Sigmoid colon (tissue), 7 donors: Measurements from ENCODE around the gene FAR2. TPM values are rescaled to one million over a fixed set of nuclear protein-coding genes. Genes with fewer than 3 reads are reported as not detected.

ENCODE experiments used
- DNase-seq: peaks from one replicate; pipeline ENCODE4 v3.0.0-alpha.2; 2019
- H3K27ac ChIP-seq, 4 donors: fragments of 200-600 bp; sonication (generic); one replicate each; pipeline ENCODE4 v1.5.1; 2016 to 2019; ENCODE audit warnings: mild to moderate bottlenecking in 1 of 4
- H3K27me3 ChIP-seq, 3 donors: fragments of 200-600 bp; sonication (generic); one replicate each; pipeline ENCODE4 v1.5.1; 2019; ENCODE audit warnings: mild to moderate bottlenecking in 1 of 3
- H3K36me3 ChIP-seq, 4 donors: fragments of 200-600 bp; sonication (generic); one replicate each; pipeline ENCODE4 v1.5.1; 2016 to 2019
- H3K4me1 ChIP-seq, 4 donors: fragments of 200-600 bp; sonication (generic); one replicate each; pipeline ENCODE4 v1.5.1; 2017 to 2019
- H3K4me3 ChIP-seq, 4 donors: fragments of 200-600 bp; sonication (generic); one replicate each; pipeline ENCODE4 v1.5.1; 2017 to 2019; ENCODE audit warnings: mild to moderate bottlenecking in 2 of 4, moderate library complexity in 1 of 4
- H3K9me3 ChIP-seq, 4 donors: fragments of 200-600 bp in 3 of 4; sonication (generic) in 3 of 4; one replicate each; pipeline versions ENCODE4 v1.5.1 to v1.6.1; 2013 to 2019
- CTCF ChIP-seq, 4 experiments: fragments of 450-650 bp in 3 of 4; fragments of 200-600 bp in 1 of 4; IDR thresholded peaks; one replicate each; pipeline ENCODE4 v1.5.1; 2016 to 2019; ENCODE audit warnings: antibody characterized with exemption in 4 of 4, mild to moderate bottlenecking in 3 of 4, moderate library complexity in 2 of 4
- EP300 ChIP-seq, 4 donors: sonication (generic); formaldehyde crosslinking; IDR thresholded peaks; one replicate each; pipeline ENCODE4 v1.6.1; 2017; ENCODE audit warnings: antibody characterized with exemption in 4 of 4
- POLR2A ChIP-seq, 2 donors: fragments of 450-650 bp; IDR thresholded peaks; one replicate each; pipeline ENCODE4 v1.6.1; 2016; ENCODE audit warnings: antibody characterized with exemption in 2 of 2, mild to moderate bottlenecking in 2 of 2, moderate library complexity in 2 of 2
- POLR2AphosphoS5 ChIP-seq, 4 donors: sonication (generic); formaldehyde crosslinking; IDR thresholded peaks; one replicate each; pipeline ENCODE4 v1.6.1; 2017; ENCODE audit warnings: antibody characterized with exemption in 4 of 4
- WGBS, 2 donors: extraction: QIAGEN DNeasy Blood & Tissue Kit; methylation state at CpG; one replicate each; pipeline ENCODE4 v1.1.7; 2013; 5-methylcytosine and 5-hydroxymethylcytosine counted together
- intact Hi-C: fragments of 100-400 bp; cut with DNase I; formaldehyde crosslinking; loops from one replicate; pipeline ENCODE4 v1.15.1; 2023
- polyA plus RNA-seq, 3 donors: library from polyadenylated mRNA; stranded (reverse); fragments of 200-250 nt; gene quantifications; one replicate each; pipeline ENCODE4 v1.2.3, GENCODE V29; 2013
- total RNA-seq, 4 donors: library from RNA; depleted of rRNA; stranded (reverse); fragments of >200 nt; gene quantifications; one replicate each; pipeline ENCODE4 v1.1.0, GENCODE V29; 2016
- donor health status: healthy with polysubstance abuse.
- donor health status: Bipolar disorder and iron deficiency.
- donor health status: healthy.

FAR2 gene
- total and polyA plus RNA-seq, 7 donors: 11.1 to 46.7 (median 13.0) TPM

GRCh38 chr12:29158115-29158763, 9.2 kb downstream of the FAR2 start:
- Histone ChIP-seq H3K4me3 (no peak overlapping the region), H3K27ac (peak overlapping the region in 1 of 4 donors; percentile 1), H3K27me3 (no peaks in the 10 kb centered on the region), H3K4me1 (peaks cover 0 to 10% (median 2%) of the 10 kb centered on the region in 4 donors), H3K36me3 (no peaks in the 10 kb centered on the region), H3K9me3 (no peaks in the 10 kb centered on the region)
- intact Hi-C loops: no loop called here
- TF ChIP-seq EP300 (IDR thresholded peaks at IDR 0.05) (no peak), POLR2AphosphoS5 (IDR thresholded peaks at IDR 0.05) (peak in 3 of 4 donors; percentile 14 to 45 (median 22))
- DNase-seq: no peak
- 68 to 94% methylated on average over 2 of the region's 2 CpGs for WGBS, 2 donors

GRCh38 chr12:29159661-29160060, 10.6 kb downstream of the FAR2 start:
- H3K4me1 ChIP-seq: peaks cover 0 to 21% (median 7%) of the 10 kb centered on the region in 4 donors
- no peak for TF ChIP-seq EP300 (IDR thresholded peaks at IDR 0.05)
- TF ChIP-seq POLR2A (IDR thresholded peaks at IDR 0.05): no peak
- TF ChIP-seq CTCF (IDR thresholded peaks at IDR 0.05): no peak
- TF ChIP-seq POLR2AphosphoS5 (IDR thresholded peaks at IDR 0.05): no peak
- no peaks in the 10 kb centered on the region for H3K27me3 ChIP-seq
- no peak overlapping the region for H3K4me3 ChIP-seq
- no peaks in the 10 kb centered on the region for H3K36me3 ChIP-seq
- WGBS, 2 donors: 48 to 62% methylated on average over 3 of the region's 3 CpGs
- no peak for DNase-seq
- H3K27ac ChIP-seq: peak overlapping the region in 1 of 4 donors; percentile 1
- no peaks in the 10 kb centered on the region for H3K9me3 ChIP-seq
- intact Hi-C loops: no loop called here

- Histone ChIP-seq H3K27me3 (no peaks in the 10 kb centered on the region), H3K4me3 (no peak overlapping the region), H3K4me1 (peaks cover 0 to 25% (median 12%) of the 10 kb centered on the region in 4 donors), H3K9me3 (no peaks in the 10 kb centered on the region), H3K27ac (no peak overlapping the region), H3K36me3 (no peaks in the 10 kb centered on the region)
- WGBS, 2 donors: 70 to 75% methylated on average over 3 of the region's 3 CpGs
- DNase-seq: no peak
- intact Hi-C loops: no loop called here
- TF ChIP-seq POLR2AphosphoS5 (IDR thresholded peaks at IDR 0.05) (no peak), EP300 (IDR thresholded peaks at IDR 0.05) (no peak), CTCF (IDR thresholded peaks at IDR 0.05) (no peak), POLR2A (IDR thresholded peaks at IDR 0.05) (no peak)
Observed at GRCh38 chr12:29160230-29160629, 11.2 kb downstream of the FAR2 start.

- Histone ChIP-seq H3K27me3 (no peaks in the 10 kb centered on the region), H3K9me3 (no peaks in the 10 kb centered on the region), H3K27ac (no peak overlapping the region), H3K36me3 (no peaks in the 10 kb centered on the region), H3K4me1 (peaks cover 0 to 33% (median 16%) of the 10 kb centered on the region in 4 donors), H3K4me3 (no peak overlapping the region)
- intact Hi-C loops: no loop called here
- no peak for DNase-seq
- no peak for TF ChIP-seq CTCF (IDR thresholded peaks at IDR 0.05)
- WGBS, 2 donors: 73 to 87% methylated on average over 4 of the region's 4 CpGs
Observed at GRCh38 chr12:29163146-29163545, 14.1 kb downstream of the FAR2 start.

- no peak overlapping the region for H3K4me3 ChIP-seq
- peak overlapping the region; percentile 61 to 75 (median 68) for H3K27ac ChIP-seq
- 10 to 40% methylated on average over 7 of the region's 7 CpGs for WGBS, 2 donors
Observed at GRCh38 chr12:29164477-29165393, 15.7 kb downstream of the FAR2 start.

More at GRCh38 chr12:29164477-29165393, 15.7 kb downstream of the FAR2 start:
- Histone ChIP-seq H3K4me1 (peaks cover 0 to 30% (median 16%) of the 10 kb centered on the region in 4 donors), H3K27me3 (no peaks in the 10 kb centered on the region), H3K36me3 (no peaks in the 10 kb centered on the region), H3K9me3 (no peaks in the 10 kb centered on the region)
- peak in 2 of 4 donors; percentile 23 to 47 for TF ChIP-seq POLR2AphosphoS5 (IDR thresholded peaks at IDR 0.05)
- no peak for TF ChIP-seq POLR2A (IDR thresholded peaks at IDR 0.05)
- DNase-seq: no peak
- intact Hi-C loops: no loop called here
